ENCODE data around the gene HAO1.

DNA sequence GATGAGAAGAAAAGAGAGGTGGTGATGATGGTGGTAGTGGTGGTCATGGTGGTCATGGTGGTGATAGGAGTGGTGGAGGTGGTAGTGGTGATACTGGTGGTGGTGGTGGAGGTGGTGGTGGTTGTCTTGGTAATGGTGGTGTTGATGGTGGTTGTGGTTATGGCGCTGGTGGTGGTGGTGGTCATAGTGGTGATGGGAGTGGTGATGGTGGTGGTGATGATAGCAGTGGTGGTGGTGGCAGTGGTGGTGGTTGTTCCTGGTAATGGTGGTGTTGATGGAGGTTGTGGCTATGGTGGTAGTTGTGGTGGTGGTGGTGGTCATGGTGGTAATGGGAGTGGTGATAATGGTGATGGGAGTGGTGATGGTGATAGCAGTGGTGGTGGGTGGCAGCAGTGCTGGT is 36.8 kb downstream of the HAO1 start:
- TF ChIP-seq, protein P1, sequence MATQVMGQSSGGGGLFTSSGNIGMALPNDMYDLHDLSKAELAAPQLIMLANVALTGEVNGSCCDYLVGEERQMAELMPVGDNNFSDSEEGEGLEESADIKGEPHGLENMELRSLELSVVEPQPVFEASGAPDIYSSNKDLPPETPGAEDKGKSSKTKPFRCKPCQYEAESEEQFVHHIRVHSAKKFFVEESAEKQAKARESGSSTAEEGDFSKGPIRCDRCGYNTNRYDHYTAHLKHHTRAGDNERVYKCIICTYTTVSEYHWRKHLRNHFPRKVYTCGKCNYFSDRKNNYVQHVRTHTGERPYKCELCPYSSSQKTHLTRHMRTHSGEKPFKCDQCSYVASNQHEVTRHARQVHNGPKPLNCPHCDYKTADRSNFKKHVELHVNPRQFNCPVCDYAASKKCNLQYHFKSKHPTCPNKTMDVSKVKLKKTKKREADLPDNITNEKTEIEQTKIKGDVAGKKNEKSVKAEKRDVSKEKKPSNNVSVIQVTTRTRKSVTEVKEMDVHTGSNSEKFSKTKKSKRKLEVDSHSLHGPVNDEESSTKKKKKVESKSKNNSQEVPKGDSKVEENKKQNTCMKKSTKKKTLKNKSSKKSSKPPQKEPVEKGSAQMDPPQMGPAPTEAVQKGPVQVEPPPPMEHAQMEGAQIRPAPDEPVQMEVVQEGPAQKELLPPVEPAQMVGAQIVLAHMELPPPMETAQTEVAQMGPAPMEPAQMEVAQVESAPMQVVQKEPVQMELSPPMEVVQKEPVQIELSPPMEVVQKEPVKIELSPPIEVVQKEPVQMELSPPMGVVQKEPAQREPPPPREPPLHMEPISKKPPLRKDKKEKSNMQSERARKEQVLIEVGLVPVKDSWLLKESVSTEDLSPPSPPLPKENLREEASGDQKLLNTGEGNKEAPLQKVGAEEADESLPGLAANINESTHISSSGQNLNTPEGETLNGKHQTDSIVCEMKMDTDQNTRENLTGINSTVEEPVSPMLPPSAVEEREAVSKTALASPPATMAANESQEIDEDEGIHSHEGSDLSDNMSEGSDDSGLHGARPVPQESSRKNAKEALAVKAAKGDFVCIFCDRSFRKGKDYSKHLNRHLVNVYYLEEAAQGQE (IDR thresholded peaks at IDR 0.05; ENCODE audit: insufficient read depth in 1 of 2, low read depth in 2 of 2, low read length in 2 of 2): no peak
- no peak for TF ChIP-seq FOXP2 (optimal IDR thresholded peaks at IDR 0.05; ENCODE audit: borderline replicate concordance, extremely low read depth, extremely low read length, insufficient read depth)
- TF ChIP-seq TAF1 (IDR thresholded peaks at IDR 0.05; ENCODE audit: borderline replicate concordance, insufficient read depth, low read length): no peak
- no peak for TF ChIP-seq POLR2AphosphoS5 (IDR thresholded peaks at IDR 0.05; ENCODE audit: low read depth, low read length)
- no peak for TF ChIP-seq SIN3A (IDR thresholded peaks at IDR 0.05; ENCODE audit: borderline replicate concordance, insufficient read depth, low read length)

Measured in PFSK-1 (cell line).